ENCODE data around the gene CHMP2B. TPM values are rescaled to one million over a fixed set of nuclear protein-coding genes. Genes with fewer than 3 reads are reported as not detected.

The CHMP2B gene
- 18.5 and 23.5 TPM in 2 replicates for total RNA-seq

GRCh38 chr3:87227104-87227834 is at the start of gene CHMP2B:
TSS of gene CHMP2B (plus strand) at chr3:87227309. CDS start at chr3:87227523, 214 bp downstream.
- peak; percentile 95 for DNase-seq

GRCh38 chr3:87179642-87180041 is 47.5 kb upstream of the CHMP2B start:
- no peak for DNase-seq

GRCh38 chr3:87181551-87181950 is 45.6 kb upstream of the CHMP2B start:
- DNase-seq = no peak

GRCh38 chr3:87182023-87182422 is 45.1 kb upstream of the CHMP2B start:
- no peak for DNase-seq

GRCh38 chr3:87186608-87187159 is 40.4 kb upstream of the CHMP2B start:
- no peak for DNase-seq

GRCh38 chr3:87191175-87191574 is 35.9 kb upstream of the CHMP2B start:
- no peak for DNase-seq

GRCh38 chr3:87191641-87192040 is 35.5 kb upstream of the CHMP2B start:
- DNase-seq = no peak

- no peak for DNase-seq
Observed at GRCh38 chr3:87196879-87197278, 30.2 kb upstream of the CHMP2B start.

- DNase-seq = no peak
Observed at GRCh38 chr3:87197531-87197930, 29.6 kb upstream of the CHMP2B start.

GRCh38 chr3:87198774-87199173 is 28.3 kb upstream of the CHMP2B start:
- DNase-seq = no peak

- no peak for DNase-seq
Observed at GRCh38 chr3:87199628-87200027, 27.5 kb upstream of the CHMP2B start.

- no peak for DNase-seq
Observed at GRCh38 chr3:87200060-87200647, 27.0 kb upstream of the CHMP2B start.

- no peak for DNase-seq
Observed at GRCh38 chr3:87201727-87202126, 25.4 kb upstream of the CHMP2B start.

GRCh38 chr3:87203809-87204208 is 23.3 kb upstream of the CHMP2B start:
- DNase-seq = no peak

GRCh38 chr3:87206070-87206469 is 21.0 kb upstream of the CHMP2B start:
- no peak for DNase-seq

GRCh38 chr3:87206635-87207034 is 20.5 kb upstream of the CHMP2B start:
- DNase-seq = no peak

GRCh38 chr3:87207460-87207859 is 19.6 kb upstream of the CHMP2B start:
- no peak for DNase-seq

GRCh38 chr3:87209111-87209510 is 18.0 kb upstream of the CHMP2B start:
- no peak for DNase-seq

GRCh38 chr3:87218560-87218959 is 8.5 kb upstream of the CHMP2B start:
- no peak for DNase-seq

GRCh38 chr3:87219611-87220010 is 7.5 kb upstream of the CHMP2B start:
- no peak for DNase-seq

- no peak for DNase-seq
Observed at GRCh38 chr3:87225659-87226058, 1.4 kb upstream of the CHMP2B start.

- DNase-seq = peak; percentile 28
Observed at GRCh38 chr3:87227835-87228144, 681 bp downstream of the CHMP2B start.

GRCh38 chr3:87228316-87228715 is 1.2 kb downstream of the CHMP2B start:
- DNase-seq = no peak

- DNase-seq = no peak
Observed at GRCh38 chr3:87229113-87229512, 2.0 kb downstream of the CHMP2B start.
